Stimulated activated naive CD8-positive, alpha-beta T cell treated with anti-CD3 and anti-CD28 coated beads, Interleukin-15, Interleukin-2, amounts not matched to agents 100 ng/mL and 50 ng/mL, for 24 hours (primary cell): ENCODE results near the gene FGF8.

Source experiments
- H3K27ac Mint-ChIP-seq: one replicate; pipeline ENCODE4 v1.8.0; 2021; ENCODE audit warnings: mild to moderate bottlenecking, mixed read lengths
- H3K27me3 Mint-ChIP-seq: one replicate; pipeline ENCODE4 v1.8.0; 2021; ENCODE audit warnings: mixed read lengths
- H3K36me3 Mint-ChIP-seq: one replicate; pipeline ENCODE4 v1.8.0; 2021; ENCODE audit warnings: low read depth, mixed read lengths
- H3K4me1 Mint-ChIP-seq: one replicate; pipeline ENCODE4 v1.8.0; 2021; ENCODE audit warnings: low read depth, mixed read lengths
- H3K4me3 Mint-ChIP-seq: one replicate; pipeline ENCODE4 v1.8.0; 2021; ENCODE audit warnings: mild to moderate bottlenecking, mixed read lengths
- H3K9me3 Mint-ChIP-seq: one replicate; pipeline ENCODE4 v1.8.0; 2021; ENCODE audit warnings: mixed read lengths

FGF8 gene

DNA sequence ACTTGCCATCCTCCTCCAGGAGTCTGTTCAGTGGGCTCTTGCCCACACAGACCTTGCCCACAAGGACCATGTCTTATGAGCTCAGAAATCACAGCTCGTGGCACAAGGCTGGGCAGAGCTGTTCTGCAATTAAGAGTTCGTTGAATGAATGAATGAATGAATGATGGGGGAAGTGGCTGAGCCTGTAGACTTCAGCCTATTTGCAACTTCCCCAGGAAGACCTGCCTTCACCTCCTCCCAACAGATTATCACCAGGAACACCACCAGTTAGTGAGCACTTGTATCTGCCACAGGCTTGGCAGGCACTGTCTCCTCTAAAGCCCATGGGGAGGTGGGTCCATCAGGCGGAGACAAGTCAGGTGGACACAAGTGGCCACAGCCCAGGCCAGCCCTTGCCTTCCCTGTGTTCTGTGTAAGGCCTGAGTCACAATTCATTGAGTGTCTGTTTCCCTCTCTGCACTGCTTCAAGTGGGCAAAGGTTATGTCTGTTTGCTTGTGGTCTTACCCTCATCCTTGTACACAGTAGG is 1.8 kb upstream of the FGF8 start:
- Mint-ChIP-seq H3K27me3 (peaks cover 44% of the 10 kb centered on the region), H3K27ac (no peak overlapping the region), H3K9me3 (no peaks in the 10 kb centered on the region), H3K4me1 (peaks cover 40% of the 10 kb centered on the region), H3K36me3 (peaks cover 27% of the 10 kb centered on the region), H3K4me3 (no peak overlapping the region)

DNA sequence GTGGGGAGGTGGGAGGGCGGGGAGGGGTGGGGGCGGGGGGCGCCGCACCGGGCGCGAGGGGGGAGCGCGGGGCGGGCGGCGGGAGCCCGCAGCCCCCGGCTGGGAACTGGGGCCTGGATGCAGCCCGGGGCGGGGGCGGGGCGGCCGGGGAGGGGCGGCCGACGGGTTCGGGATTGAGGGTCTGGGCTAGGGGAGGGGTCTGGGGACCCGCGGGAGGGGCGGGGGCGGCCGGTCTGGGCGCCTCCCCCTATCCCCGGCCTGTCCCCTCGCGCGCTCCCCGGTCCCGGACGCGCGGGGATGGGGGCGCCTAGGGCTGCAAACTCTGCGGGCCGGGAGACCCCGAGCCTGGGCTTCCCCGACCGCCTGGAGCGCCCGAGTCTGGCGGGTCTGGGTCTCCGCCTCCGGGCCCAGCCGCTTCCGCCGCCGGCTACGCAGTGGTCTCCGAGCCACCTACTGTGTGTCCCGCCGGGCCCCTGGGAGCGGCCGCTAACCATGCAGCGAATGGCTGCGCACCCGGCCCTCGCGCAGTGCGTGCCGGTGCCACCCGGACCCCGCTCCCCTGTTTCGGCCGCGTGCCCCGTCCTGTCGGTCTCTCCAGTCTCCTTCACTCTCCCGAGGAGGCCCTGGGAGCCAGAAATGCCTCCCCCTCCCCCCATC is 375 bp upstream of the FGF8 start:
- Mint-ChIP-seq H3K9me3 (no peaks in the 10 kb centered on the region), H3K27ac (no peak overlapping the region), H3K4me3 (no peak overlapping the region), H3K27me3 (peaks cover 53% of the 10 kb centered on the region), H3K4me1 (peaks cover 26% of the 10 kb centered on the region), H3K36me3 (peaks cover 19% of the 10 kb centered on the region)

DNA sequence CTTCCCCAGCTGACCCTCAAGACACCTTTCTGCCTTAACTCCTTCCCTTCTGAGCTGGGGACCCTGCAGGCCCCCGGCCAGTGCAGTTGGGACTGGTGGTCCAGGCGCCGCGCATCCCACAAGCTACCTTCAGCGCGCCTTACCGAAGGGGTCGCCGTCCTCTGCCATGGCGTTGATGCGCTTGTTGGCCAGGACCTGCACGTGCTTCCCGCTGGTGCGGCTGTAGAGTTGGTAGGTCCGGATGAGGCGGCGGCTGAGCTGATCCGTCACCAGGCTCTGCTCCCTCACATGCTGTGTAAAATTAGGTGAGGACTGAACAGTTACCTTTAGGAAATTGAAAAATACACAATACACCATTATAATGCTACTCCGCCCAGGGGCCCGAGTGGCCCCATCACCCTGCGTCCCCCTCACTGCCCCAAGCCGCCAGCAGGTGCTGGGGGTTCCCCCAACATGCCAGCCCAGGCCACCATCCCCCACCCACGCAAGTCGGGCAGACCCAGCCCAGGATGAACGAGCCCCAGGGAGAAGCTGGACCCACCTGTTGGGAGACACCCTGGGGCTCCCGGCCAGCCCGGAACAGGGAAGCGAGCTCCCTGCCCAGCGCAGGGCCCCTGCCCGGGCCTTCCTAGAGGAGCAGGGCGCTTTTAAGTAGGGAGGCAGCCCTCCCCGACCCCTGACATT is 1.2 kb downstream of the FGF8 start:
- Mint-ChIP-seq H3K36me3 (peaks cover 15% of the 10 kb centered on the region), H3K27ac (no peak overlapping the region), H3K27me3 (peaks cover 56% of the 10 kb centered on the region), H3K4me1 (peaks cover 13% of the 10 kb centered on the region), H3K4me3 (peak overlapping the region; percentile 13), H3K9me3 (no peaks in the 10 kb centered on the region)

DNA sequence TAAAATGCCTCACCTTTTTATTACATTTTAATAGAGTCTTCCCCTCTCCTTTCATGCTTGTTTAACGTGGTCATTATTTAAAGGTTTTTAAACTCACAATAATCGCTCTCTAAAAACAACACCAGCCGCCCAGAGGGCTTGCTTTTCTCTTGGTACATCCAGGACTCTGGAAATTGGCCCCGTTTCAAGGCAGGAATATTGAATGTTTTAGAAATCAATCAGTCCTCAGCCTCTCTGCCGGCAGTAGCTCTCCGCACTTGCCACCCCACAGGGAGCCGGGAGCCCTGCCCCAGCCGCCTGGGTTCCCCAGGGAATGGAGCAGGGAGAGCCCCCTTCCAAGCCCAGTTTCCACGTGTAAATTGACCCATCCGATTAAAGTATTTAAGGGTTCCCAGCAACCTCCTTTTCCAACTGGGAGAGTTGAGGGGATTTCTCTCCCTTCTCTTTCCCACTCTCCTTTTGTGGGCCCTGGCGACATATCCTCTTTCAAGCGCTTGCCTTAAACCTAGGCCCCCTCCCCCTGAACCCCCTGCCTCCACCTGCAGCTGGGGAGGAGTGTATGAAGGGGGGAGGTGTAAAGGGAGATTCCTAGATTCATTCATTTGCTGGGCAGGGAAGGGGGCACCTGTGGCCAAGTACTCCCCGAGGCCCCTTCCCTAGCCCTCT is 1.9 kb downstream of the FGF8 start:
- H3K27me3 Mint-ChIP-seq: peaks cover 58% of the 10 kb centered on the region
- H3K27ac Mint-ChIP-seq: no peak overlapping the region
- H3K4me3 Mint-ChIP-seq: no peak overlapping the region

DNA sequence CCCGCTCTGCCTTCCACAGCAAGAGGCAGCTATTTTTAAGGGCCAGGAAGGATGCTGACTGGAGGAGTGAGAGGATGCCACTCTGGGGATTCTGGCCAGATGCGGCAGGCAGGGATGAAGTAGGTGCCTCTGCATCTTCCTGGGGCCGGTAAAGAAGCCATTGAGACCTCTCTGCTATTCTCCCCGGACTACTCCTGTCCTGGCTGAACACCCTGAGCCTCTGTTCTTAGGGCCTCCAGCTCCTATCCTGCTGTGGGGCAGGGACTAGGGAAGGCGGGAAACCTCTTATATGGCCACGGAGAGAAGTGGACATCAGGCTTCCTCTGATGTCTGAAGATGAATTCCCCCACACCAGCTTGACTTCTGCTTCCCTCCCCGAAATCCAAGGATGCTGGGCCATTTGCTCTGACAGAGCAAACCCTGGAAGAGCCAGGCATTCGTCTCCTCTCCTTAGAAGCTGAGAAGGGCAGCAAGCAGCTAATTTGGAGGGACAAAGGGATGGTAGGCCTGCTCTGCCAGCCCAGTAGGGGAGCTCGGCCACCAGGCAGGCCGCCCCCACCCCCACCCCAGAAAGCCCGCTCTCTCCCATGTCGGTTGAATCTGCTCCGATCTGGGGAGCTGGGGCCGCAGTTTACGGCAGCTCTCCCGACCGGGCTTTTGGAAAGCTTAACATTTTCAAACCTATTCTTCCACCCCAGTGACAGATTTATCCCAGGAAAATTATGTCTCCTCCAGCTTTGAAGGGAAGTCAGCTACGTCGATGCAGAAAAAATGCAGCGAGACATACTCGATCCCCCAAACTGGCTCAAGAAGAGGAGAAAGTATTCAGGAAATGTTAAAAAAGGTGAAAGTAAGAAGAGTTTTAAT is 2.8 kb downstream of the FGF8 start:
- H3K4me1 Mint-ChIP-seq: peaks cover 6% of the 10 kb centered on the region
- H3K27ac Mint-ChIP-seq: no peak overlapping the region
- peaks cover 8% of the 10 kb centered on the region for H3K36me3 Mint-ChIP-seq
- H3K4me3 Mint-ChIP-seq: no peak overlapping the region
- H3K27me3 Mint-ChIP-seq: peaks cover 55% of the 10 kb centered on the region
- H3K9me3 Mint-ChIP-seq: no peaks in the 10 kb centered on the region

More for the DNA sequence above, 1.9 kb downstream of the FGF8 start:
- H3K36me3 Mint-ChIP-seq: peaks cover 13% of the 10 kb centered on the region
- H3K9me3 Mint-ChIP-seq: no peaks in the 10 kb centered on the region
- H3K4me1 Mint-ChIP-seq: peaks cover 11% of the 10 kb centered on the region

GRCh38 chr10:101772017-101772894 is 3.7 kb downstream of the FGF8 start:
- Mint-ChIP-seq H3K9me3 (no peaks in the 10 kb centered on the region), H3K27ac (no peak overlapping the region), H3K36me3 (no peaks in the 10 kb centered on the region), H3K4me1 (peaks cover 6% of the 10 kb centered on the region), H3K4me3 (no peak overlapping the region), H3K27me3 (peaks cover 46% of the 10 kb centered on the region)

DNA sequence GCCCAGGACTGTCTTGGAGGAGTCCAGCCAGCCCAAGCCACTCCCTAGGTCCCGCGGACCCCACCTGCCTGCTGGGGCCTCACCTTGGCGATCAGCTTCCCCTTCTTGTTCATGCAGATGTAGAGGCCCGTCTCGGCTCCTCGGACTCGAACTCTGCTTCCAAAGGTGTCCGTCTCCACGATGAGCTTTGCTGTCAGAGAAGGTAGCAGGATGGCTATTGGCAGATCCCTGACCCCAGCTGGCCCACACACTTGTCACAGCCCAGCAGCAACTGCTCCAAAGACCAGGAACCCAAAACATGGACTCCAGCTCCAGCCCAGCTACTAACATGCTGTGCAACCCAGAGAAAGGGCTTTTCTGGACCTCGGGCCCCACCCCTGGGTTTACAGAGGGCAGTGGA is 4.5 kb downstream of the FGF8 start:
- Mint-ChIP-seq H3K4me1 (peaks cover 6% of the 10 kb centered on the region), H3K27ac (no peak overlapping the region), H3K9me3 (no peaks in the 10 kb centered on the region), H3K36me3 (no peaks in the 10 kb centered on the region), H3K27me3 (peaks cover 45% of the 10 kb centered on the region), H3K4me3 (no peak overlapping the region)

DNA sequence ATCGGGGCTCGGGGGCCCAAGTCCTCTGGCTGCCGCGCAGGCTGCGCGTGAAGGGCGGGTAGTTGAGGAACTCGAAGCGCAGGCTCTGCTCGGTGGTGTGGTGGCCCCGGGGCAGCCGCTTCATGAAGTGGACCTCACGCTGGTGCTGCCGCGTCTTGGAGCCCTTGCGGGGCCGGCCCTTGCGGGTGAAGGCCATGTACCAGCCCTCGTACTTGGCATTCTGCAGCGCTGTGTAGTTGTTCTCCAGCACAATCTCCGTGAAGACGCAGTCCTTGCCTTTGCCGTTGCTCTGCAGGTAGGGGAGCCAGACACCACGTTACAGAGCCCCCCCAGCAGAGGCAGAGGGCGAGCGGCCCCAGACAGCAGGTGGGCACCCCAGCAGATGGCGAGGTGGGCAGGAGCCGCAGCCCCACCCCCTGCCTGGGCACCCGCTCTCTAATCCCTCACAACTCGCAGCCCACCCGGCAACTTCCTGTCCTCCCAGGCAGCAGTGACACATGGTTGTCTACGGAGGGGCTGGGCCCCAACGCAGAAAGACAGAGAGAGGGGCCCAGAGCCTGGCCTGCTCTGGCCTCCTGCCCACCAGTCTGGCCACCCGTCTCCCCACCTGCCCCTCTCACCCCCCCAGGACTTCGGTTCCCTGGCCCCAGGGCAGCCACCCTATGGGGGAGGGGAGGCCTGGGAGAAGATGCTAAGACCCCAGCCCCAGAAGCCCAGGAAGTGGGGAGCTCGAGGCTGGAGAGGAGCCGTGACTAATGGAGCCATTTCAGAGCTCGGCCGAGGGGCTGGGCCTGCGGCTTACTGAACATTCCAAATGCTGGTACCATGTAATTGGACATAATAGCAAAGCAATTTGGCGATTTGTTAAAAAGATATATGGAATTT is 5.3 kb downstream of the FGF8 start:
- Mint-ChIP-seq H3K27ac (no peak overlapping the region), H3K4me1 (peaks cover 6% of the 10 kb centered on the region), H3K36me3 (no peaks in the 10 kb centered on the region), H3K27me3 (peaks cover 50% of the 10 kb centered on the region), H3K4me3 (no peak overlapping the region), H3K9me3 (no peaks in the 10 kb centered on the region)

DNA sequence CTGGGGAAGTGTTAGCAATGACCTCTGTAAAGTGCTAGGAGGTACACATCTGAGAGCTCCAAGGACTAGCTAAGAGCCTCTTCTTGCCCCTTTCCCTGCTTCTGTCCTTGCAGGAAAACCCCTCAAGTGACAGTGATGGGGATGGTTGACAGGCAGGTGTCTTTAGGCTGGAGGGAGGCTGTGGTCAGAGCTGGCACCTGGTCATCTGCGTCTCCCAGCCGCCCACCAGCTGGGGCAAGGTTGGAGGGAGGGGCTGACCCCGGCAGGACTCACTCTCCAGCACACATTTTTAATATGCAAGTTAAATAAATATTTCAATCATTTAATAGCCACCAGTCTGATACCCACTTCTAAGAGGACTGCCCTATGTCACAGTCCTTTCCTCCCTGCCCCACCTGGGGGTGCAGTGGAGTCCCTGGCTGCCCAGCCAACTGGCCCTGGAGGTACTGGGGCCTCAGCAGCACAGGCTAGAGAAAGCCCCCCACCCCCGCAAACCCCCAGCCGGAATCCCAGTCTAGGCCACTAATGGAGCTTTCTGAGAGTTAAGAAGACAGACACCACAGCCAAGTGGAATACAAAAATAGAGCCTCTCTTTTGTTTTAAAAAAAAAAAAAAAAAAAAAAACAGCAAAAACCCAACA is 6.3 kb downstream of the FGF8 start:
- no peaks in the 10 kb centered on the region for H3K36me3 Mint-ChIP-seq
- no peaks in the 10 kb centered on the region for H3K9me3 Mint-ChIP-seq
- no peak overlapping the region for H3K27ac Mint-ChIP-seq
- H3K27me3 Mint-ChIP-seq: peaks cover 52% of the 10 kb centered on the region
- peaks cover 6% of the 10 kb centered on the region for H3K4me1 Mint-ChIP-seq
- H3K4me3 Mint-ChIP-seq: no peak overlapping the region

DNA sequence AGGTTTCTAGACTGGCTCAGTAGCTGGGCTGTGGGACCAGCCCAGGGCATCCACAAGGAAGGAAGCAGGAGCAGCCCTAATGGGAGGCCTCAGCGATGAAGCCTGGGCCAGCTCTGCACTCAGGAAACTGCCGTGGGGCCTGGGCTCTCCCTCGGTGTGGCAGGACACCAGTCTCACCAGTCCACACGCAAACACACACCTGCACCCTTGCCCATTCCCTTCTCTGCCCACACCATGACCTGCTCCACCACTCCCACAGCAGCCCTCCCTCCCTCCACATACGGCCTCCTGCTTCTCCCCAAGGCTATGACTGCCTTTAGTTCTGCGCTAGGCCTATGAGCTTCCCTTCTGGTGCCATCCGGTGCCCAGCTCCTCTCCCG is 7.1 kb downstream of the FGF8 start:
- Mint-ChIP-seq H3K4me1 (peaks cover under 1% of the 10 kb centered on the region), H3K27me3 (peaks cover 44% of the 10 kb centered on the region), H3K36me3 (no peaks in the 10 kb centered on the region), H3K27ac (no peak overlapping the region), H3K9me3 (no peaks in the 10 kb centered on the region), H3K4me3 (no peak overlapping the region)

- Mint-ChIP-seq H3K27me3 (peaks cover 38% of the 10 kb centered on the region), H3K27ac (no peak overlapping the region), H3K4me1 (no peaks in the 10 kb centered on the region), H3K9me3 (no peaks in the 10 kb centered on the region), H3K36me3 (no peaks in the 10 kb centered on the region), H3K4me3 (no peak overlapping the region)
Observed at GRCh38 chr10:101767966-101768790, 7.7 kb downstream of the FGF8 start.

DNA sequence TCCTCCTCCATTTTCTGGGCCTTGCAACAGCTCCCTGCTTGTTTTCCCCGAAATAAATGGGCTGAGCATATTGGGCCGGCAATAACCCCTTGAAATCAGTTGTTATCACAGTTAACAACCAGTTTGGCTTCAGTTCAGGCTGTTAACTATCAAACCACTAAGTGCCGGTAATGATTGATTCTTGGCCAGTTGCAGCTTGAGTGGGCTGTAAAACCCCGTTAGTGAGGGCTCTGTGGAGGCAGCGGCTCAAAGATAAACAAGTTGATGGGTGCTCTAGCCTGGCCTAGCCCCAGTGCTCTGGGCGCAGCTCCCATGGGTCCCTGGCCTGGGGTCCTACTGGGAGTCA is 8.3 kb downstream of the FGF8 start:
- Mint-ChIP-seq H3K27me3 (peaks cover 32% of the 10 kb centered on the region), H3K4me3 (no peak overlapping the region), H3K4me1 (no peaks in the 10 kb centered on the region), H3K36me3 (no peaks in the 10 kb centered on the region), H3K9me3 (no peaks in the 10 kb centered on the region), H3K27ac (no peak overlapping the region)
